SIG-M5 (cell line): ENCODE results near the gene PCDHA12.
"Not testable (repeated sequence)": the region's sequence is repeated elsewhere in the genome, so short reads cannot be mapped to it uniquely, and the experiment has no call there.

Experiments used
- DNase-seq: peaks from one replicate; lab custom pipeline; 2025; lab: John Stamatoyannopoulos, UW

PCDHA12 gene

GRCh38 chr5:140875085-140876065 lies at the start of gene PCDHA12:
TSS of gene PCDHA12 (plus strand) at chr5:140875308. CDS start at chr5:140875473, 165 bp downstream.
- DNase-seq: no peak

- no peak for DNase-seq
Measured at GRCh38 chr5:140827704-140828361, 47.3 kb upstream of the PCDHA12 start, which contains the start of gene PCDHA6. TSS of gene PCDHA6 (plus strand) at chr5:140827960. CDS start at chr5:140828092, 132 bp downstream.

- no peak for DNase-seq
Measured at GRCh38 chr5:140828362-140828737, 46.8 kb upstream of the PCDHA12 start.

GRCh38 chr5:140829511-140830501 lies 45.3 kb upstream of the PCDHA12 start:
- not testable (repeated sequence) for DNase-seq

GRCh38 chr5:140833993-140834392 lies 41.1 kb upstream of the PCDHA12 start, which contains the start of gene PCDHA7:
TSS of gene PCDHA7 (plus strand) at chr5:140834269. CDS start at chr5:140834384, 115 bp downstream.
- DNase-seq: no peak

- not testable (repeated sequence) for DNase-seq
Measured at GRCh38 chr5:140834439-140835008, 40.6 kb upstream of the PCDHA12 start.

- no peak for DNase-seq
Measured at GRCh38 chr5:140835622-140836510, 39.2 kb upstream of the PCDHA12 start.

GRCh38 chr5:140840978-140841962 lies 33.8 kb upstream of the PCDHA12 start, which contains the start of gene PCDHA8:
TSS of gene PCDHA8 (plus strand) at chr5:140841187. CDS start at chr5:140841322, 135 bp downstream.
- no peak for DNase-seq

GRCh38 chr5:140842798-140843733 lies 32.0 kb upstream of the PCDHA12 start:
- no peak for DNase-seq

- not testable (repeated sequence) for DNase-seq
Measured at GRCh38 chr5:140848139-140849102, 26.7 kb upstream of the PCDHA12 start, which contains the start of gene PCDHA9. TSS of gene PCDHA9 (plus strand) at chr5:140848382. CDS start at chr5:140848496, 114 bp downstream.

GRCh38 chr5:140849831-140850634 lies 25.1 kb upstream of the PCDHA12 start:
- not testable (repeated sequence) for DNase-seq

- no peak for DNase-seq
Measured at GRCh38 chr5:140855772-140856674, 19.1 kb upstream of the PCDHA12 start, which contains the start of gene PCDHA10. TSS of gene PCDHA10 (plus strand) at chr5:140855897. CDS start at chr5:140856049, 152 bp downstream.

GRCh38 chr5:140857177-140857986 lies 17.7 kb upstream of the PCDHA12 start:
- no peak for DNase-seq

- DNase-seq: no peak
Measured at GRCh38 chr5:140857987-140858240, 17.2 kb upstream of the PCDHA12 start.
